Mammary epithelial cell (primary cell): ENCODE measurements around the gene MUC12.

Source experiments
- CTCF ChIP-seq, 2 donors: IDR thresholded peaks in 1 of 2; conservative IDR thresholded peaks in 1 of 2; 2 replicates each; pipeline ENCODE4 v1.5.1; 2011 to 2012; ENCODE audit warnings: inconsistent platforms in 2 of 2, low read length in 2 of 2, mild to moderate bottlenecking in 2 of 2, control low read depth in 1 of 2, low read depth in 1 of 2; ENCODE audit not compliant: insufficient read depth in 1 of 2; ENCODE audit errors: extremely low read depth in 1 of 2
- EZH2 ChIP-seq: IDR thresholded peaks from 2 replicates; pipeline ENCODE4 v1.6.1; 2012; ENCODE audit warnings: low read length, inconsistent platforms, borderline replicate concordance

GRCh38 chr7:101060992-101061391, 91.6 kb downstream of the MUC12 start:
- no peak for TF ChIP-seq CTCF (conservative IDR thresholded peaks at IDR 0.05 in 1 of 2, IDR thresholded peaks at IDR 0.05 in 1 of 2; ENCODE audit: extremely low read depth in 1 of 2, insufficient read depth in 1 of 2, low read depth in 1 of 2, low read length in 2 of 2)
- no peak for TF ChIP-seq EZH2
